NT2/D1 (cell line): ENCODE measurements around the gene TEX29.

Experiments
- SUZ12 ChIP-seq: IDR thresholded peaks from 2 replicates; pipeline ENCODE4 v1.6.1; 2011; ENCODE audit not compliant: insufficient read length, insufficient read depth; ENCODE audit errors: extremely low read depth
- YY1 ChIP-seq: IDR thresholded peaks from 2 replicates; pipeline ENCODE4 v1.6.1; 2011; ENCODE audit not compliant: insufficient read length, insufficient read depth

- no peak for TF ChIP-seq YY1
- no peak for TF ChIP-seq SUZ12
Measured at GRCh38 chr13:111368091-111368490, 47.6 kb downstream of the TEX29 start.
